ENCODE results near the gene ZFAND3.

ZFAND3 gene

GRCh38 chr6:38169221-38169976 is 349.9 kb downstream of the ZFAND3 start:
- no peak overlapping the region for H3K4me3 Mint-ChIP-seq
- H3K4me1 Mint-ChIP-seq = no peaks in the 10 kb centered on the region
- H3K27me3 Mint-ChIP-seq = no peaks in the 10 kb centered on the region
- no peaks in the 10 kb centered on the region for H3K36me3 Mint-ChIP-seq
- no peaks in the 10 kb centered on the region for H3K9me3 Mint-ChIP-seq
- no peak overlapping the region for H3K27ac Mint-ChIP-seq
- DNase-seq = no peak
- CTCF ChIA-PET = interaction anchor here (1.5 kb wide), 1 partner anchor 135 kb away, joined by 6 read pairs; no protein-coding TSS in a partner anchor

GRCh38 chr6:38169977-38170526 is 350.5 kb downstream of the ZFAND3 start:
- Mint-ChIP-seq H3K27me3 (no peaks in the 10 kb centered on the region), H3K4me1 (no peaks in the 10 kb centered on the region), H3K36me3 (no peaks in the 10 kb centered on the region), H3K27ac (no peak overlapping the region), H3K9me3 (no peaks in the 10 kb centered on the region), H3K4me3 (no peak overlapping the region)
- CTCF ChIA-PET = interaction anchor here (1.5 kb wide), 1 partner anchor 136 kb away, joined by 6 read pairs; no protein-coding TSS in a partner anchor
- no peak for DNase-seq

- no peaks in the 10 kb centered on the region for H3K9me3 Mint-ChIP-seq
- CTCF ChIA-PET = no interaction called here
- H3K4me3 Mint-ChIP-seq = no peak overlapping the region
- H3K27me3 Mint-ChIP-seq = no peaks in the 10 kb centered on the region
- no peak for DNase-seq
- no peak overlapping the region for H3K27ac Mint-ChIP-seq
- no peaks in the 10 kb centered on the region for H3K4me1 Mint-ChIP-seq
- H3K36me3 Mint-ChIP-seq = no peaks in the 10 kb centered on the region
Measured at GRCh38 chr6:38170666-38171355, 351.3 kb downstream of the ZFAND3 start.

GRCh38 chr6:38171997-38172738 is 352.6 kb downstream of the ZFAND3 start:
- Mint-ChIP-seq H3K4me1 (no peaks in the 10 kb centered on the region), H3K4me3 (no peak overlapping the region), H3K36me3 (no peaks in the 10 kb centered on the region), H3K27me3 (no peaks in the 10 kb centered on the region), H3K9me3 (no peaks in the 10 kb centered on the region), H3K27ac (no peak overlapping the region)
- CTCF ChIA-PET = no interaction called here
- no peak for DNase-seq

- Mint-ChIP-seq H3K4me1 (no peaks in the 10 kb centered on the region), H3K36me3 (no peaks in the 10 kb centered on the region), H3K27me3 (no peaks in the 10 kb centered on the region), H3K9me3 (no peaks in the 10 kb centered on the region), H3K27ac (no peak overlapping the region), H3K4me3 (no peak overlapping the region)
- CTCF ChIA-PET = no interaction called here
- no peak for DNase-seq
Measured at GRCh38 chr6:38172739-38173410, 353.3 kb downstream of the ZFAND3 start.

- H3K27ac Mint-ChIP-seq = no peak overlapping the region
- no peaks in the 10 kb centered on the region for H3K27me3 Mint-ChIP-seq
- CTCF ChIA-PET = no interaction called here
- DNase-seq = no peak
- no peak overlapping the region for H3K4me3 Mint-ChIP-seq
- H3K4me1 Mint-ChIP-seq = peaks cover 6% of the 10 kb centered on the region
- H3K36me3 Mint-ChIP-seq = no peaks in the 10 kb centered on the region
- no peaks in the 10 kb centered on the region for H3K9me3 Mint-ChIP-seq
Measured at GRCh38 chr6:38173909-38174308, 354.4 kb downstream of the ZFAND3 start.

- no peaks in the 10 kb centered on the region for H3K36me3 Mint-ChIP-seq
- H3K4me1 Mint-ChIP-seq = peaks cover 6% of the 10 kb centered on the region
- H3K9me3 Mint-ChIP-seq = no peaks in the 10 kb centered on the region
- no peak overlapping the region for H3K4me3 Mint-ChIP-seq
- DNase-seq = no peak
- CTCF ChIA-PET = no interaction called here
- no peaks in the 10 kb centered on the region for H3K27me3 Mint-ChIP-seq
- H3K27ac Mint-ChIP-seq = no peak overlapping the region
Measured at GRCh38 chr6:38174315-38174714, 354.8 kb downstream of the ZFAND3 start.

- peaks cover 6% of the 10 kb centered on the region for H3K4me1 Mint-ChIP-seq
- no peaks in the 10 kb centered on the region for H3K36me3 Mint-ChIP-seq
- no peaks in the 10 kb centered on the region for H3K9me3 Mint-ChIP-seq
- no peaks in the 10 kb centered on the region for H3K27me3 Mint-ChIP-seq
- H3K27ac Mint-ChIP-seq = no peak overlapping the region
- no peak overlapping the region for H3K4me3 Mint-ChIP-seq
- DNase-seq = no peak
- CTCF ChIA-PET = interaction anchor here (0.5 kb wide), 1 partner anchor 433 kb away, joined by 3 read pairs; no protein-coding TSS in a partner anchor
Measured at GRCh38 chr6:38174806-38175495, 355.4 kb downstream of the ZFAND3 start.

- DNase-seq = peak; percentile 13
- Mint-ChIP-seq H3K27me3 (no peaks in the 10 kb centered on the region), H3K9me3 (no peaks in the 10 kb centered on the region), H3K4me1 (peaks cover 6% of the 10 kb centered on the region), H3K27ac (no peak overlapping the region), H3K36me3 (no peaks in the 10 kb centered on the region), H3K4me3 (no peak overlapping the region)
- CTCF ChIA-PET = interaction anchor here (0.5 kb wide), 1 partner anchor 432 kb away, joined by 3 read pairs; no protein-coding TSS in a partner anchor
Measured at GRCh38 chr6:38175786-38176185, 356.3 kb downstream of the ZFAND3 start.

GRCh38 chr6:38176797-38177751 is 357.5 kb downstream of the ZFAND3 start:
- CTCF ChIA-PET = no interaction called here
- DNase-seq = no peak
- no peaks in the 10 kb centered on the region for H3K27me3 Mint-ChIP-seq
- no peak overlapping the region for H3K27ac Mint-ChIP-seq
- no peaks in the 10 kb centered on the region for H3K9me3 Mint-ChIP-seq
- no peaks in the 10 kb centered on the region for H3K36me3 Mint-ChIP-seq
- H3K4me1 Mint-ChIP-seq = peaks cover 6% of the 10 kb centered on the region
- no peak overlapping the region for H3K4me3 Mint-ChIP-seq

- CTCF ChIA-PET = no interaction called here
- Mint-ChIP-seq H3K27ac (no peak overlapping the region), H3K36me3 (no peaks in the 10 kb centered on the region), H3K27me3 (no peaks in the 10 kb centered on the region), H3K4me3 (no peak overlapping the region), H3K4me1 (peaks cover 6% of the 10 kb centered on the region), H3K9me3 (no peaks in the 10 kb centered on the region)
- DNase-seq = no peak
Measured at GRCh38 chr6:38177882-38178583, 358.5 kb downstream of the ZFAND3 start.

GRCh38 chr6:38178584-38178886 is 359.0 kb downstream of the ZFAND3 start:
- Mint-ChIP-seq H3K4me3 (no peak overlapping the region), H3K36me3 (no peaks in the 10 kb centered on the region), H3K9me3 (no peaks in the 10 kb centered on the region), H3K27me3 (no peaks in the 10 kb centered on the region), H3K4me1 (peaks cover 6% of the 10 kb centered on the region), H3K27ac (no peak overlapping the region)
- no peak for DNase-seq
- CTCF ChIA-PET = no interaction called here
